GM19035 (cell line): ENCODE data around the gene BPHL.
"Not testable (repeated sequence)": the region's sequence is repeated elsewhere in the genome, so short reads cannot be mapped to it uniquely, and the experiment has no call there.

ENCODE experiments used
- ATAC-seq: cut with Tn5 transposase; IDR thresholded peaks from one replicate; pipeline ENCODE4 v1.9.1; 2021; ENCODE audit not compliant: unreplicated experiment

The BPHL gene

DNA sequence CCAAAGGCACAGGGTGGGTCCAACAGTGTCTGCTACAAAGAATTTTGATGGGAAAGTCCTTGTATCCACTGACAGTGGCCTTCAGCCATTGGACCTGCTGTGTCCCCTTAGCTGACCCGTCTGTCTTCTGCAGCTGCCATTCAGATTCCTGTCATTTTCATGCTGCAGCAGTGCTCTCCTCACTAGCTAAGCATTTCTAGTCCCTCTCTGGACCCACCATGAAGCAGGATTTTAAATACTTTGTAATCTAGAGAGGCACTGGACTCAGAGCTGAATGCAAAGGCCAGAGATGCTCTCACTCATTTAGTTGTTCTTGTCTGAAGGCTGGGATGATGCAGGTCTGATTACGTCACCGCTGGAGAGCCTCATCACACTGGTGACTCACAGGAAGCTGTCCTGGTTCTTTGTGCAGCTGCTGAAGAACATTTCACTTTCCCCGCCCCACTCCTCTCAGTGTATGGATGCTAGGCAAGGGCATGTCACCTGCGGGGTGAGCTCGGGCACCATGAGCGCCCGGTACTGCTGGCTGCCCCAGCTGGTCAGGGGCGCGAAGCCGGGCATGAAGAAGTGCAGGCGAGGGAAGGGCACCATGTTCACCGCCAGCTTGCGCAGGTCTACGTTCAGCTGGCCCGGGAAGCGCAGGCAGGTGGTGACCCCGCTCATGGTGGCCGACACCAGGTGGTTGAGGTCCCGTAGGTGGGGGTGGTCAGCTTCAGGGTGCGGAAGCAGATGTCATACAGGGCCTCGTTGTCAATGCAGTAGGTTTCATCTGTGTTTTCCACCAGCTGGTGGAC, 58.2 kb downstream of the BPHL start:
- ATAC-seq: no peak

DNA sequence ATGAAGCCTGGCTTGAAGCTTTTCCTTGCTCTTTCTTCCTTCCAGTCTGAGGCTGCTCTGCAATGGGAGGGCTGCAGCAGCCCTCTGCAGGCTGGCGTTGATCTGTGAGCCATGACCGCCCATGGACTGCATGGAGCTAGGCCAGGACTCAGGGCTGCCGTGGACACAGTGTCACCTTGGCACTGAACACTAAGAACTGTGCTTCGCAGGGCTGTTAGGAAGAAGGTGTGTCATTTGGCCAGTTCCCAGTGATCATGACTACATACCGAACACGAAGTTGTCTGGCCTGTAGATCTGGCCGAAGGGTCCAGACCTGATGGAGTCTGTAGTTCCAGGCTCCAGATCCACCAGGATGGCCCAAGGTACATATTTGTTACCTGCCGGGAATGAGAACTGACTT, 60.2 kb downstream of the BPHL start:
- not testable (repeated sequence) for ATAC-seq

- not testable (repeated sequence) for ATAC-seq
Observed at GRCh38 chr6:3179945-3180344, 61.4 kb downstream of the BPHL start.

GRCh38 chr6:3181105-3181504, 62.6 kb downstream of the BPHL start:
- no peak for ATAC-seq

GRCh38 chr6:3183066-3183465, 64.6 kb downstream of the BPHL start:
- no peak for ATAC-seq

DNA sequence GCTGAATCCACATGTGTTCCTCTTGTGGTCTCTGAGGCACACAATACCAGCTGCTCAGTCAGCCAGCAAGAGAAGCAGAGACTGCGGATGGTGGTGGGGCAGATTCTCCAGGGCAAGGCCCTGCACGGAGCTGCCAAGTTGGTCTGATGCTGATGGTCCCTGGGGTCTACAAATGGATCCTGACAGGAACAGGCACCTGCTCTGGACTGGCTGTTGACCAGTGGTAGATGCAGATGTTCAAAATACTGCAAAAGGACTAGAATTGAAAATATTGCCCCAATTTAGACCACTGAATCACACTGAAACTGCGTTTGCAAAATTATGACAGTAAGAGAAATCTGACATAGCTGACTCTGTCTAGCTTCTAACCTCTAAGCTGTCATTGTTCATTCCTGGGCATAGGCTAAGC, 68.5 kb downstream of the BPHL start:
- peak; percentile 53 for ATAC-seq

DNA sequence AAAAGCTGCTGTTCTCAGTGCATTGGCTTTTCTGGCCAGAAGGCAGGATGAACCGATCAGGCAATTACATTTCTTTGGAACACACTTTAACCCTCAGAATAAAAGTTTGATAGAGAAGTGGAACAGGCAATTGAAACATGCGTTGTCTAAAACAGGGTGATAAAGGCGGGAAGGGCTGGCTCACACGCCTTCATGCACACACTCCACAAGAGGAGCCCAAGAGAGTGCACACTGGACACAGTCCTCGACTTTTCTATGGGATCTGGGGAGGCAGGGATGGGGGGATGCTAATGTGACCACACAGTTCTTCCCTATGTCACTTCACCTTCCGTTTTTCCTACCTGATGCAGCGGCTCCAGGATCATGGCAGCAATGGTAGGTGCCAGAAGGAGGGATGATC, 69.8 kb downstream of the BPHL start:
- ATAC-seq: no peak

- ATAC-seq: not testable (repeated sequence)
Observed at GRCh38 chr6:3189192-3189591, 70.7 kb downstream of the BPHL start.

GRCh38 chr6:3190056-3190455, 71.5 kb downstream of the BPHL start:
- ATAC-seq: no peak

GRCh38 chr6:3190779-3191178, 72.3 kb downstream of the BPHL start:
- ATAC-seq: no peak

DNA sequence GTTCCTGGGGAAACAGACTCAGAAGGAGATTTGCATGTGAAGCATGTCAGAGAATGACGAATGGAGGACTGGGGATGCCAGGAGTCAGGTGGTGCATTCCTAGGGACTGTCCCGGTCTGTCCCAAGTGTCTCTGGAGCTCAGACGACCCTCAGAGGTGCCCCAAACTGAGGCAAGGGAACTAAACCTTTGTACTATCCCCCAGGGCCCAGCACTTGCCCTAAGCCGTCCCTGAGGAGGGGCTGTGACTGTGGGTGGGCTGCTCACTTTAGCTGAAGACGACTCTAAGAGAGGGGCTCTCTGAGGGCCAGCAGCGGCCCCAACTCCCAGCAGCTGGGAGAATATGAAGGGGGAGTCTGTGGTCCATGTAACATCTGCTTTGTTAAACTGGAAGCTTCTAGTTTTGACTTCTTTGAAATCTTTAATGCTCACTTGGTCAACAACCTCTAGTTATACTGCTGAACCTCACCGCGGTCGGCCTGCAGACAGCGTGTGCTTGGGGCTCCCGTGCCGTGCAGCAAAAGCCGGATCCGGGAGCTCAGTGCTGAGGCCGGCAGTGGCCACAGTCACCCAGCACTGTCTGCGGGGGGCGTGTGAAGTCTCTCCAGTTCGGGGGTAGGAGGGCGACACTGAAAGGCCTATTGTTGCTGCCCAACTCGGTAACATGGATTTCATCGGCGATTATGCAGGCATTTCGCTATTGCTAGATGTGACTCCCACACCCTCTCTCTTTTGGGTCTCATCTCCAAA, 74.8 kb downstream of the BPHL start:
- no peak for ATAC-seq

GRCh38 chr6:3194535-3195419, 76.3 kb downstream of the BPHL start:
- ATAC-seq: no peak

GRCh38 chr6:3195420-3195694, 76.8 kb downstream of the BPHL start:
- no peak for ATAC-seq

- ATAC-seq: no peak
Observed at GRCh38 chr6:3195695-3196497, 77.4 kb downstream of the BPHL start.

- ATAC-seq: no peak
Observed at GRCh38 chr6:3196770-3197169, 78.3 kb downstream of the BPHL start.

GRCh38 chr6:3197734-3198133, 79.2 kb downstream of the BPHL start:
- ATAC-seq: not testable (repeated sequence)

- no peak for ATAC-seq
Observed at GRCh38 chr6:3199382-3199781, 80.9 kb downstream of the BPHL start.

DNA sequence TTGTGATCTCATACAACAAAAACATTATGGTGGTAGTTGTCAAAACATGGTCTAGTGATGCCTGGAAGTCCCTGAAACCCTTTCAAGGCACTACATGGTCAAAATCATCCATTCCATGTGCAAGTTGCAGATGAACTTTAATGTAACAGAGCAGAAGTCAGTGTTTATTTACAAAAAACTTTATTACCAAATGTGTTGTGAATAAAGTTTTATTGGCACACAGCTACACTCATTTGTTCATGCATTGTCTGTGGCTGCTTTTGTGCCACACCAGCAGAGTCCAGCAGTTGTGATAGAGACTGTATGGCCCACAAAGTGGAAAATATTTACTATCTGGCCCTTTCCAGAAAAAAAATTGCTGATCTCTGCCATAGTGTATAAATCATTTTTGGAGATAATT, 82.2 kb downstream of the BPHL start:
- ATAC-seq: no peak

- ATAC-seq: no peak
Observed at GRCh38 chr6:3201388-3201787, 82.9 kb downstream of the BPHL start.
